Measurements from ENCODE around the gene SLC9A6. TPM values are rescaled to one million over a fixed set of nuclear protein-coding genes. Genes with fewer than 3 reads are reported as not detected.

Gene SLC9A6
- total and polyA plus RNA-seq, 2 donors (not counting 3 experiments of a cell fraction or from before 2014, with no cell fraction given): 8.1 to 15.5 TPM

GRCh38 chrX:135984256-135984655, 979 bp upstream of the SLC9A6 start:
- Histone ChIP-seq H3K4me1 (ENCODE audit: control insufficient read depth, extremely low read depth, insufficient read depth, low read length) (peaks cover 6% of the 10 kb centered on the region), H4K20me1 (replicated peaks; ENCODE audit: control insufficient read depth, extremely low read depth, insufficient read depth, low read length) (no peaks in the 10 kb centered on the region), H3K36me3 (ENCODE audit: control insufficient read depth in 2 of 2, extremely low read depth in 1 of 2, insufficient read depth in 2 of 2, low read length in 2 of 2) (no peaks in the 10 kb centered on the region), H3K4me2 (ENCODE audit: insufficient read depth, low read length) (no peak overlapping the region), H3K9me3 (replicated peaks; ENCODE audit: control insufficient read depth, insufficient read depth, low read length) (no peaks in the 10 kb centered on the region), H3K4me3 (replicated peaks in 1 of 3; ENCODE audit: insufficient read depth in 1 of 3, low read depth in 1 of 3, low read length in 3 of 3) (no peak overlapping the region), H3K79me2 (ENCODE audit: control insufficient read depth, insufficient read depth, low read length) (peaks cover 10% of the 10 kb centered on the region), H2AFZ (ENCODE audit: low read depth, low read length) (peak overlapping the region; percentile 96), H3K27me3 (ENCODE audit: control insufficient read depth in 2 of 2, insufficient read depth in 2 of 2, low read length in 2 of 2) (no peaks in the 10 kb centered on the region), H3K9me1 (replicated peaks; ENCODE audit: control insufficient read depth, extremely low read depth, insufficient read depth, low read length) (no peaks in the 10 kb centered on the region), H3K9ac (replicated peaks; ENCODE audit: extremely low read depth, insufficient read depth, low read length) (peak overlapping the region; percentile 61), H3K27ac (ENCODE audit: insufficient read depth, low read depth, low read length) (no peak overlapping the region)
- CTCF ChIA-PET: interaction anchor here (1.3 to 1.5 kb wide), 2 partner anchors 9 to 21 kb away, joined by 3 read pairs; no protein-coding TSS in a partner anchor
- FAIRE-seq (no peak), DNase-seq (ENCODE audit: low read depth, low spot score) (no peak)
- dilution Hi-C loops (cut with MboI; ENCODE audit: extremely low pct_ligation_motif_present, low sequenced_read_pairs) (no loop called here), intact Hi-C loops (cut with micrococcal nuclease) (no loop called here)
- POLR2A ChIA-PET: no interaction called here
- TF ChIP-seq CTCF (IDR thresholded peaks at IDR 0.05; ENCODE audit: extremely low read depth in 1 of 2, insufficient read depth in 1 of 2, low read depth in 1 of 2, low read length in 2 of 2) (no peak), MAX (IDR thresholded peaks at IDR 0.05; ENCODE audit: insufficient read depth, insufficient read length) (no peak), POLR2AphosphoS5 (IDR thresholded peaks at IDR 0.05; ENCODE audit: insufficient read depth, low read depth, low read length) (no peak), MYC (IDR thresholded peaks at IDR 0.05; ENCODE audit: low read depth, low read length) (no peak), GATA2 (IDR thresholded peaks at IDR 0.05; ENCODE audit: insufficient read depth, insufficient read length, low read depth, low read length) (no peak), POLR2A (IDR thresholded peaks at IDR 0.05; ENCODE audit: low read depth, low read length) (no peak), JUN (IDR thresholded peaks at IDR 0.05; ENCODE audit: borderline replicate concordance, insufficient read depth, insufficient read length, low read depth) (no peak), EZH2 (IDR thresholded peaks at IDR 0.05; ENCODE audit: borderline replicate concordance, low read depth, low read length, severe bottlenecking) (no peak), FOS (IDR thresholded peaks at IDR 0.05; ENCODE audit: borderline replicate concordance, insufficient read depth, low read length) (no peak)
- no TSS peak for BruUV-seq (replicated peaks)

All from endothelial cell of umbilical vein (primary cell).